IPS-15b (cell line): ENCODE results near the gene IFITM5.

Experiments used
- H3K27me3 ChIP-seq: one replicate; pipeline ENCODE4 v1.6.1; 2013; ENCODE audit warnings: low read length; ENCODE audit not compliant: control insufficient read depth, insufficient read depth
- H3K36me3 ChIP-seq: one replicate; pipeline ENCODE4 v1.6.1; 2013; ENCODE audit warnings: low read length; ENCODE audit not compliant: control insufficient read depth, insufficient read depth
- H3K4me1 ChIP-seq: one replicate; pipeline ENCODE4 v1.6.1; 2013; ENCODE audit warnings: mild to moderate bottlenecking, low read length; ENCODE audit not compliant: control insufficient read depth, insufficient read depth
- H3K4me3 ChIP-seq: one replicate; pipeline ENCODE4 v1.5.1; 2013; ENCODE audit warnings: low read depth, low read length
- H3K9ac ChIP-seq: one replicate; pipeline ENCODE4 v1.6.1; 2013; ENCODE audit warnings: low read depth, mild to moderate bottlenecking, low read length
- H3K9me3 ChIP-seq: one replicate; pipeline ENCODE4 v1.6.1; 2013; ENCODE audit warnings: mild to moderate bottlenecking, low read length; ENCODE audit not compliant: control insufficient read depth, insufficient read depth

The IFITM5 gene

GRCh38 chr11:281486-282161 is 17.7 kb downstream of the IFITM5 start:
- no peak overlapping the region for H3K4me3 ChIP-seq
- H3K9ac ChIP-seq: no peak overlapping the region
- peaks cover 51% of the 10 kb centered on the region for H3K27me3 ChIP-seq
- H3K4me1 ChIP-seq: no peaks in the 10 kb centered on the region
- no peaks in the 10 kb centered on the region for H3K36me3 ChIP-seq
- no peaks in the 10 kb centered on the region for H3K9me3 ChIP-seq

GRCh38 chr11:280706-281485 is 18.4 kb downstream of the IFITM5 start:
- Histone ChIP-seq H3K27me3 (peaks cover 51% of the 10 kb centered on the region), H3K9ac (no peak overlapping the region), H3K4me3 (peak overlapping the region; percentile 13)

GRCh38 chr11:279966-280705 is 19.2 kb downstream of the IFITM5 start:
- H3K9ac ChIP-seq: no peak overlapping the region
- H3K9me3 ChIP-seq: no peaks in the 10 kb centered on the region
- peak overlapping the region; percentile 39 for H3K4me3 ChIP-seq
- peaks cover under 1% of the 10 kb centered on the region for H3K4me1 ChIP-seq
- peaks cover 51% of the 10 kb centered on the region for H3K27me3 ChIP-seq
- no peaks in the 10 kb centered on the region for H3K36me3 ChIP-seq

More at GRCh38 chr11:280706-281485, 18.4 kb downstream of the IFITM5 start:
- Histone ChIP-seq H3K4me1 (no peaks in the 10 kb centered on the region), H3K9me3 (no peaks in the 10 kb centered on the region), H3K36me3 (no peaks in the 10 kb centered on the region)

GRCh38 chr11:279040-279965 is 20.0 kb downstream of the IFITM5 start:
- H3K27me3 ChIP-seq: peaks cover 51% of the 10 kb centered on the region
- peaks cover 3% of the 10 kb centered on the region for H3K4me1 ChIP-seq
- H3K4me3 ChIP-seq: peak overlapping the region; percentile 39
- no peaks in the 10 kb centered on the region for H3K36me3 ChIP-seq
- no peaks in the 10 kb centered on the region for H3K9me3 ChIP-seq
- no peak overlapping the region for H3K9ac ChIP-seq

- Histone ChIP-seq H3K9ac (no peak within 1 kb of the TSS), H3K9me3 (no peaks in the 10 kb centered on the region), H3K4me3 (peak within 1 kb of the TSS; percentile 39), H3K27me3 (peaks cover 51% of the 10 kb centered on the region), H3K4me1 (peaks cover 3% of the 10 kb centered on the region), H3K36me3 (no peaks in the 10 kb centered on the region)
Measured at GRCh38 chr11:278001-278951, 21.1 kb downstream of the IFITM5 start, which contains the start of gene NLRP6. NLRP6 (plus strand) TSS chr11:278407; CDS start chr11:278570, 163 bp downstream.

GRCh38 chr11:276219-276618 is 23.1 kb downstream of the IFITM5 start:
- Histone ChIP-seq H3K4me1 (peaks cover 3% of the 10 kb centered on the region), H3K9ac (no peak overlapping the region), H3K36me3 (no peaks in the 10 kb centered on the region), H3K4me3 (no peak overlapping the region), H3K9me3 (no peaks in the 10 kb centered on the region), H3K27me3 (peaks cover 34% of the 10 kb centered on the region)

GRCh38 chr11:272931-273198 is 26.5 kb downstream of the IFITM5 start:
- Histone ChIP-seq H3K9ac (no peak overlapping the region), H3K36me3 (no peaks in the 10 kb centered on the region), H3K4me3 (no peak overlapping the region), H3K27me3 (peaks cover 6% of the 10 kb centered on the region), H3K9me3 (no peaks in the 10 kb centered on the region), H3K4me1 (peaks cover 9% of the 10 kb centered on the region)

- peaks cover 12% of the 10 kb centered on the region for H3K4me1 ChIP-seq
- H3K27me3 ChIP-seq: peaks cover 3% of the 10 kb centered on the region
- no peaks in the 10 kb centered on the region for H3K9me3 ChIP-seq
- H3K36me3 ChIP-seq: no peaks in the 10 kb centered on the region
- H3K9ac ChIP-seq: no peak overlapping the region
- H3K4me3 ChIP-seq: no peak overlapping the region
Measured at GRCh38 chr11:272195-272930, 27.0 kb downstream of the IFITM5 start.

- Histone ChIP-seq H3K9me3 (no peaks in the 10 kb centered on the region), H3K4me3 (no peak overlapping the region), H3K4me1 (peaks cover 14% of the 10 kb centered on the region), H3K9ac (no peak overlapping the region), H3K27me3 (peaks cover 3% of the 10 kb centered on the region), H3K36me3 (no peaks in the 10 kb centered on the region)
Measured at GRCh38 chr11:271319-271715, 28.0 kb downstream of the IFITM5 start.
